Endothelial cell of umbilical vein (primary cell): ENCODE measurements around the gene FAM234B. TPM values are rescaled to one million over a fixed set of nuclear protein-coding genes. Genes with fewer than 3 reads are reported as not detected.

Experiments used
- BruUV-seq: library from RNA; stranded (reverse); fragments of 400-500 nt; replicated peaks from 2 replicates; lab custom pipeline; 2021; lab: Mats Ljungman, UMichigan
- CTCF ChIA-PET: fragments of 300-600, 350-600 bp; sonication (Branson Sonifier 250); formaldehyde crosslinking; loops from one replicate; lab custom pipeline; 2021; ENCODE audit warnings: antibody characterized with exemption, inconsistent platforms; lab: Charles Lee
- POLR2A ChIA-PET: fragments of 300-600, 350-600 bp; sonication (Branson Sonifier 250); formaldehyde crosslinking; loops from one replicate; lab custom pipeline; 2021; ENCODE audit warnings: antibody characterized with exemption, inconsistent platforms; lab: Charles Lee
- DNase-seq: peaks from one replicate; pipeline ENCODE4 v3.0.0-alpha.2; 2011; ENCODE audit warnings: low read depth, low spot score
- FAIRE-seq: peaks from 2 replicates; lab custom pipeline; 2011; peaks lifted over from hg19 to GRCh38; lab: Jason Lieb, UNC
- H2AFZ ChIP-seq: 2 replicates; pipeline ENCODE4 v1.6.0; 2012; ENCODE audit warnings: low read depth, low read length, control low read depth, inconsistent platforms
- H3K27ac ChIP-seq: 2 replicates; pipeline ENCODE4 v1.5.1; 2011; ENCODE audit warnings: low read depth, mild to moderate bottlenecking, control low read depth, low read length, moderate library complexity; ENCODE audit not compliant: insufficient read depth
- H3K27me3 ChIP-seq, 2 experiments: 2 replicates each; pipeline versions ENCODE4 v1.6.0 to v1.6.1; 2011; ENCODE audit warnings: low read length in 2 of 2, mixed read lengths in 1 of 2; ENCODE audit not compliant: control insufficient read depth in 2 of 2, insufficient read depth in 2 of 2
- H3K36me3 ChIP-seq, 2 experiments: 2 replicates in 1 of 2; 3 replicates in 1 of 2; pipeline ENCODE4 v1.5.1; 2011; ENCODE audit warnings: low read length in 2 of 2, mild to moderate bottlenecking in 1 of 2, moderate library complexity in 1 of 2; ENCODE audit not compliant: control insufficient read depth in 2 of 2, insufficient read depth in 2 of 2; ENCODE audit errors: extremely low read depth in 1 of 2
- H3K4me1 ChIP-seq: 3 replicates; pipeline ENCODE4 v1.5.1; 2011; ENCODE audit warnings: mild to moderate bottlenecking, low read length; ENCODE audit not compliant: control insufficient read depth, insufficient read depth; ENCODE audit errors: extremely low read depth
- H3K4me2 ChIP-seq: 2 replicates; pipeline ENCODE4 v1.6.1; 2011; ENCODE audit warnings: low read length, control low read depth, mixed read lengths; ENCODE audit not compliant: insufficient read depth
- H3K4me3 ChIP-seq, 3 experiments: fragments of 200-600 bp in 1 of 3; sonication (generic), shearing (Covaris generic) in 1 of 3; replicated peaks in 1 of 3; 2 replicates each; pipeline ENCODE4 v1.5.1; 2011 to 2016; ENCODE audit warnings: control low read depth in 3 of 3, low read length in 3 of 3, mild to moderate bottlenecking in 2 of 3, inconsistent platforms in 1 of 3, low read depth in 1 of 3, moderate library complexity in 1 of 3; ENCODE audit not compliant: insufficient read depth in 1 of 3
- H3K79me2 ChIP-seq: 2 replicates; pipeline ENCODE4 v1.6.0; 2012; ENCODE audit warnings: low read length, inconsistent platforms; ENCODE audit not compliant: control insufficient read depth, insufficient read depth
- H3K9ac ChIP-seq: replicated peaks from 2 replicates; pipeline ENCODE3; 2011; ENCODE audit warnings: low read length, control low read depth; ENCODE audit not compliant: insufficient read depth; ENCODE audit errors: extremely low read depth
- H3K9me1 ChIP-seq: replicated peaks from 3 replicates; pipeline ENCODE4 v1.6.0; 2011; ENCODE audit warnings: mild to moderate bottlenecking, low read length; ENCODE audit not compliant: control insufficient read depth, insufficient read depth; ENCODE audit errors: extremely low read depth
- H3K9me3 ChIP-seq: replicated peaks from 2 replicates; pipeline ENCODE4 v1.5.1; 2012; ENCODE audit warnings: low read length, inconsistent platforms; ENCODE audit not compliant: control insufficient read depth, insufficient read depth
- H4K20me1 ChIP-seq: replicated peaks from 2 replicates; pipeline ENCODE3; 2011; ENCODE audit warnings: mild to moderate bottlenecking, low read length; ENCODE audit not compliant: control insufficient read depth, insufficient read depth; ENCODE audit errors: extremely low read depth
- EZH2 ChIP-seq: IDR thresholded peaks from 2 replicates; pipeline ENCODE4 v1.6.1; 2012; ENCODE audit warnings: borderline replicate concordance, low read depth, mild to moderate bottlenecking, moderate library complexity, low read length, inconsistent platforms; ENCODE audit not compliant: severe bottlenecking
- FOS ChIP-seq: IDR thresholded peaks from 2 replicates; pipeline ENCODE4 v1.6.1; 2011; ENCODE audit warnings: mild to moderate bottlenecking, low read length, moderate library complexity, borderline replicate concordance; ENCODE audit not compliant: insufficient read depth
- GATA2 ChIP-seq: IDR thresholded peaks from 2 replicates; pipeline ENCODE4 v1.7.0; 2011; ENCODE audit warnings: low read depth, mild to moderate bottlenecking, moderate library complexity, mixed read lengths, low read length; ENCODE audit not compliant: insufficient read length, insufficient read depth
- MYC ChIP-seq: IDR thresholded peaks from one replicate; pipeline ENCODE4 v1.6.1; 2011; ENCODE audit warnings: mild to moderate bottlenecking, low read depth, low read length
- POLR2AphosphoS5 ChIP-seq: IDR thresholded peaks from 2 replicates; pipeline ENCODE4 v1.6.1; 2012; ENCODE audit warnings: low read depth, mild to moderate bottlenecking, control low read depth, low read length, moderate library complexity; ENCODE audit not compliant: insufficient read depth
- dilution Hi-C: fragments of 300-500 bp; cut with MboI; formaldehyde crosslinking; loops from one replicate; pipeline ENCODE4 v1.15.0; 2019; ENCODE audit warnings: low sequenced_read_pairs; ENCODE audit not compliant: extremely low pct_ligation_motif_present
- intact Hi-C: fragments of 100-400 bp; cut with micrococcal nuclease; formaldehyde crosslinking; loops from one replicate; pipeline ENCODE4 v1.10.0; 2022
- polyA plus RNA-seq, 4 experiments: library from polyadenylated mRNA; depleted of rRNA in 3 of 4; stranded (reverse) in 3 of 4; unstranded in 1 of 4; fragments of >200 nt; gene quantifications; 2 replicates each; pipeline versions ENCODE4 v1.2.1 to v1.2.3, GENCODE V29; 2011 to 2012; ENCODE audit warnings: missing spikeins in 1 of 4
- total RNA-seq: library from RNA; stranded (reverse); gene quantifications from 2 replicates; pipeline ENCODE4 v1.2.3, GENCODE V29; 2021
- TF ChIP-seq, protein P1 (sequence below): IDR thresholded peaks from 2 replicates; pipeline ENCODE4 v1.6.1; 2011; ENCODE audit not compliant: insufficient read depth, insufficient read length
- TF ChIP-seq, protein P2 (sequence below), 2 donors: IDR thresholded peaks; 1 replicate in 1 of 2; 2 replicates in 1 of 2; pipeline ENCODE4 v1.5.1; 2011; ENCODE audit warnings: low read length in 2 of 2, mild to moderate bottlenecking in 2 of 2, moderate library complexity in 2 of 2, control low read depth in 1 of 2, inconsistent platforms in 1 of 2, low read depth in 1 of 2; ENCODE audit not compliant: insufficient read depth in 1 of 2; ENCODE audit errors: extremely low read depth in 1 of 2

FAM234B gene
- total and polyA plus RNA-seq, 2 donors (not counting 3 experiments of a cell fraction or from before 2014, with no cell fraction given), result 4.9 to 13.2 TPM

DNA sequence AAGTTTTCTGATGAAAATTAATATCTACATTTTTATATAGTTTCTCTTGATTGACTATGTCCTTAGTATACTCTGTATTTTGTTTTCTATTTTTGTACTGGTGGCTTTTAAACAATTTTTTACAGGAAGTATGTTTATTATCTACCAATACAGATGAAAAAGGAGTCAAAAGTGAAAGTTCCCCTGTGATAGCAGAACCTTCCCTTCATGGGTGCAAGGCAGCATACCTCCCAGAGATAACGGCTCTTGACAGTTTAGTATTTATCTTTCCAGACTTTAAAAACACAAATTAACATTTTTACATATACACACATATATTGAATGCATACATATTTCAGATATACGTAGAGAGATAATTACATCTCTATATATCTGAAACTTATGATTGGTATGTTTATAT, 17.1 kb upstream of the FAM234B start:
- ChIA-PET CTCF (no interaction called here), POLR2A (no interaction called here)
- H3K4me3 ChIP-seq, result no peak overlapping the region
- peak overlapping the region; percentile 56 for H3K4me2 ChIP-seq
- H3K36me3 ChIP-seq, result no peaks in the 10 kb centered on the region
- no peaks in the 10 kb centered on the region for H3K9me3 ChIP-seq
- H3K4me1 ChIP-seq, result no peaks in the 10 kb centered on the region
- TF ChIP-seq, protein P1, sequence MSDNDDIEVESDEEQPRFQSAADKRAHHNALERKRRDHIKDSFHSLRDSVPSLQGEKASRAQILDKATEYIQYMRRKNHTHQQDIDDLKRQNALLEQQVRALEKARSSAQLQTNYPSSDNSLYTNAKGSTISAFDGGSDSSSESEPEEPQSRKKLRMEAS, result no peak
- intact Hi-C loops, result no loop called here
- BruUV-seq, result no TSS peak
- no peak overlapping the region for H3K9ac ChIP-seq
- no peaks in the 10 kb centered on the region for H3K9me1 ChIP-seq
- DNase-seq (no peak), FAIRE-seq (no peak)
- H3K79me2 ChIP-seq, result no peaks in the 10 kb centered on the region
- H2AFZ ChIP-seq, result no peak overlapping the region
- no peak overlapping the region for H3K27ac ChIP-seq
- H3K27me3 ChIP-seq, result no peaks in the 10 kb centered on the region
- dilution Hi-C loops, result no loop called here
- H4K20me1 ChIP-seq, result no peaks in the 10 kb centered on the region

DNA sequence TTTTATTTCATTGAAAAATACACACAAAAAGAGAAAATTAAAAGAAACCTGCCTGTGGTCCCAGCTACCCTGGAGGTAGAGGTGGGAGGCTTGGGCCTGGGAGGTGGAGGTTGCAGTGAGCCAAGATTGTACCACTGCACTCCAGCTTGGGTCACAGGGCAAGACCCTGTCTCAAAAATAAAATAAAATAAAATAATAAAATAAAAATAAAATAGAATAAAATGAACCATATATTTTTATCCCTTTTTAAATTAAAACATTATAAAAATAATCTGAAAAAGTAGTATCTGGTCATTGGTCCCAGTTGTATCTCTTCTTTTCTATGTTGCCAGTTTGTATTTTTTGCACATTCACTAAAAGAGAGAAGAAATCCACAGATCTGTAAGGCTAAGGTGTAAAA, 16.7 kb upstream of the FAM234B start:
- H3K36me3 ChIP-seq, result no peaks in the 10 kb centered on the region
- H3K9me3 ChIP-seq, result no peaks in the 10 kb centered on the region
- dilution Hi-C loops, result no loop called here
- POLR2A ChIA-PET, result no interaction called here
- CTCF ChIA-PET, result interaction anchor here (1.5 kb wide), 1 partner anchor 15 kb away, joined by 5 read pairs; no protein-coding TSS in a partner anchor
- DNase-seq, result no peak
- H4K20me1 ChIP-seq, result no peaks in the 10 kb centered on the region
- no peaks in the 10 kb centered on the region for H3K9me1 ChIP-seq
- H2AFZ ChIP-seq, result no peak overlapping the region
- no TSS peak for BruUV-seq
- no peak overlapping the region for H3K4me2 ChIP-seq
- no peaks in the 10 kb centered on the region for H3K4me1 ChIP-seq
- intact Hi-C loops, result no loop called here
- H3K79me2 ChIP-seq, result no peaks in the 10 kb centered on the region
- TF ChIP-seq POLR2AphosphoS5, result no peak
- TF ChIP-seq FOS, result no peak
- no peak for TF ChIP-seq MYC
- TF ChIP-seq, protein P1, result no peak
- TF ChIP-seq GATA2, result no peak
- TF ChIP-seq, protein P2, sequence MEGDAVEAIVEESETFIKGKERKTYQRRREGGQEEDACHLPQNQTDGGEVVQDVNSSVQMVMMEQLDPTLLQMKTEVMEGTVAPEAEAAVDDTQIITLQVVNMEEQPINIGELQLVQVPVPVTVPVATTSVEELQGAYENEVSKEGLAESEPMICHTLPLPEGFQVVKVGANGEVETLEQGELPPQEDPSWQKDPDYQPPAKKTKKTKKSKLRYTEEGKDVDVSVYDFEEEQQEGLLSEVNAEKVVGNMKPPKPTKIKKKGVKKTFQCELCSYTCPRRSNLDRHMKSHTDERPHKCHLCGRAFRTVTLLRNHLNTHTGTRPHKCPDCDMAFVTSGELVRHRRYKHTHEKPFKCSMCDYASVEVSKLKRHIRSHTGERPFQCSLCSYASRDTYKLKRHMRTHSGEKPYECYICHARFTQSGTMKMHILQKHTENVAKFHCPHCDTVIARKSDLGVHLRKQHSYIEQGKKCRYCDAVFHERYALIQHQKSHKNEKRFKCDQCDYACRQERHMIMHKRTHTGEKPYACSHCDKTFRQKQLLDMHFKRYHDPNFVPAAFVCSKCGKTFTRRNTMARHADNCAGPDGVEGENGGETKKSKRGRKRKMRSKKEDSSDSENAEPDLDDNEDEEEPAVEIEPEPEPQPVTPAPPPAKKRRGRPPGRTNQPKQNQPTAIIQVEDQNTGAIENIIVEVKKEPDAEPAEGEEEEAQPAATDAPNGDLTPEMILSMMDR (IDR thresholded peaks at IDR 0.05; ENCODE audit: extremely low read depth in 1 of 2, insufficient read depth in 1 of 2, low read depth in 1 of 2, low read length in 2 of 2), result no peak
- TF ChIP-seq EZH2, result no peak
- H3K27me3 ChIP-seq, result no peaks in the 10 kb centered on the region
- no peak overlapping the region for H3K27ac ChIP-seq
- no peak overlapping the region for H3K9ac ChIP-seq
- no peak for FAIRE-seq
- no peak overlapping the region for H3K4me3 ChIP-seq
